ENCODE data around the gene ARFIP2.

Gene ARFIP2

DNA sequence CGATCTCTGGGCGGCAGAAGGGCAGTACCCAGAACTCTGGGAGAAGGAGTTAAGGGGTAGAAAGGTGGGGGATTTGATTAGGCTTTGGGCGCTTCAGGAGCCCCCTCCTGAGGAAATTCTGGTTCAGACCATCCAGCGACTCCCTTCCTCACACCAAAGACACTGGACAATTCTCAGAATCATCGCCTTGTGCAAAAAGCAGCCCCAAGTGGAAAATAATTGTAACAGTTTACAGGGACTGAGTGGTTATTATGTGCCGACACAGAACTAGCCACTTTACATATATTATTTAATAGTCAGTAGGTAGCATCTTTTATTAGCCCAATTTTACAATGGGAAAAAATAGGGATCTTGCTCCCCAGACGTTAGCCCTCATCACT is 6.7 kb downstream of the ARFIP2 start:
- Mint-ChIP-seq H3K27ac (no peak overlapping the region), H3K9me3 (no peaks in the 10 kb centered on the region), H3K36me3 (ENCODE audit: low read depth) (peaks cover 9% of the 10 kb centered on the region), H3K4me3 (peak overlapping the region; percentile 75), H3K4me1 (ENCODE audit: low read depth) (peaks cover 8% of the 10 kb centered on the region), H3K27me3 (ENCODE audit: low read depth) (peaks cover 2% of the 10 kb centered on the region)
- DNase-seq (ENCODE audit: low spot score): no peak

DNA sequence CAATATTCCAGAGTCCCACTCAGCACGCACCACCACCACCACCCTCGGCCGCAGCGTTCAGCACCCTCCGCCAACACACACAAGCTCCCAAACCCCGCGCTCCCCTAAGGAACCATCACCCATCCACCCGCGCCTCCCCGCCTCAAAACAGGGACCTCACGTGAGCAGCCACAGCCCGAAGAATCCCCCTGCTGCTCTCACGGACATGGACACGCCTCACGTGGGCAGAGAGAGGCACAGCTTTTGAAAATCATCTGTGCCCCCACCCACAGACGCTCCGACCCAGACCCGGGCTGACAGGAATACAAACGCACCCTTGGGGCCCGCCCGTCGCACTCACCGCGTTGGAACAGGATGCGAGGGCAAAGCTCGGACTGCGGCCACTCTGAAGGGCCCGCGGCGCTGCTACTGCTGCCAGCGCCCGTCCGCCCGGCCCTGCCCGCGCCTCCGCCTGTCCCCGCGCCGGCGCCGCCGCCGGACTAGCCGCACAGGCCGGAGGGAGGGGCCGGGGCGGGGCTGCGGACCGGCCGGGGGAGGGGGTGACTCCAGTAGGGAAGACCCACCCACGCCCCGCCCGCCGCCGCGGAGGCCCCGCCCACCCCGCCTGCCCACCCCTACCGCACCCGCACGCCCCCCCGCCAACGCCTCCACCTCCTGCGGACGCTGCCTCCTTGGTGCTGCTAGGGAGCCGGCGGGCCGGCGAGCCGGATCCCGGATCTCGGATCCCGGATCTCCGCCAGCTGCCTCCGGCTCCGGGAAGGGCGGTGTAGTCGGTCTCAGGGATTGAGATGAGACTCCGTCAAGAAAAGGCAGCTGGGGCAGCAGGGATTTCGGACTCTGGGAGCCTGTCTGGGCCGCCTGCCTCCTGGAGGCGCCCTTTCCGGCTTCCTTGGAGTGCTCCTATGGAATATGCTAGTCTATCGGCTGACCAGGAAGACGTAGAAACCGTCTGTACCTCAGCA is 7.4 kb downstream of the ARFIP2 start, which contains the start of gene TRIM3:
TSS of gene TRIM3 (minus strand) at position 491 of the 962 bp plus-strand sequence. CDS start 8,246 bp downstream, outside the sequence.
- H3K36me3 Mint-ChIP-seq (ENCODE audit: low read depth): peaks cover 8% of the 10 kb centered on the region
- peaks cover 2% of the 10 kb centered on the region for H3K27me3 Mint-ChIP-seq (ENCODE audit: low read depth)
- no peaks in the 10 kb centered on the region for H3K9me3 Mint-ChIP-seq
- peaks cover 6% of the 10 kb centered on the region for H3K4me1 Mint-ChIP-seq (ENCODE audit: low read depth)
- DNase-seq (ENCODE audit: low spot score): peak; percentile 55
- H3K4me3 Mint-ChIP-seq: peak within 1 kb of the TSS; percentile 85
- peak within 1 kb of the TSS; percentile 51 for H3K27ac Mint-ChIP-seq

DNA sequence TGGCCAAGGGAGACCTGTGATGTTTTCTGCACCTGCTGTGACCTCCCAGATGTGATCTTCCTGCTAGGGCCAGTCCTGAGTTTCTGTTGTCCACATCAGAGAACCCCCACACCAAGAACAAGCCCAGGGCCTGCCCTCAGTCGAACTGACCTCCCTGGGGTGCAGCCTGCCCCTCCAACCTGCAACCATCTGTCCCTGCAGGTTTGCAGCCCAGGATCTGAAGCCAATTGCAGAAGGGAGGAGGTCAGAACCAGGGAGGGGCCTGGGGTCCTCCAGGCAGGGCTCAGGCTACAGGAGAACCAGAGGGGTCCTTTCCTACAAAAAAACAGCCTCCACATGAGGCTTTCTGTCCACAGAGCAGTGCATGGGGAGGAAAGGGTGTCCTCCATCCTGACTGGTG is 8.2 kb downstream of the ARFIP2 start:
- H3K27me3 Mint-ChIP-seq (ENCODE audit: low read depth): peaks cover 2% of the 10 kb centered on the region
- no peak overlapping the region for H3K27ac Mint-ChIP-seq
- peaks cover 6% of the 10 kb centered on the region for H3K4me1 Mint-ChIP-seq (ENCODE audit: low read depth)
- DNase-seq (ENCODE audit: low spot score): no peak
- no peaks in the 10 kb centered on the region for H3K9me3 Mint-ChIP-seq
- peaks cover 6% of the 10 kb centered on the region for H3K36me3 Mint-ChIP-seq (ENCODE audit: low read depth)
- peak overlapping the region; percentile 55 for H3K4me3 Mint-ChIP-seq

DNA sequence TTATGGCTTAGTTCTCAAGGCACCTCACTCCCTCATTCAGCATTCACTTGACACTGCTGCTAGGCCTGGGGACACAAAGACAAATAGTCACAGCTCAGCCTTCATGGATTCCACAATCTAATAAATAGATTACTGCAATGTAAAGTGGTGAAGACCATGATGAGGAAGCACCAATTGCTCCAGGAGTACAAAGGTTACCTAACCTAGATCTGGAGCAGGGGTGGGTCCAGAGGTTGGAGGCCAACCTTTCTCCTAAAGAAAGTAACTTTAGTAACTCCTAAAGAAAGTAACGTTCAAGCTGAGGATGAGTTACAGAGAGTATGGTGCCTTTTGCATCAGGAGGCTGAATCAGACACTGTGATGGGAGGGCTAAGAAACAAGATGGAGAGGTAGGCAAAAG is 11.5 kb downstream of the ARFIP2 start:
- Mint-ChIP-seq H3K27me3 (ENCODE audit: low read depth) (peaks cover 2% of the 10 kb centered on the region), H3K27ac (no peak overlapping the region), H3K4me3 (no peak overlapping the region), H3K36me3 (ENCODE audit: low read depth) (no peaks in the 10 kb centered on the region), H3K4me1 (ENCODE audit: low read depth) (peaks cover 6% of the 10 kb centered on the region), H3K9me3 (no peaks in the 10 kb centered on the region)
- DNase-seq (ENCODE audit: low spot score): no peak

DNA sequence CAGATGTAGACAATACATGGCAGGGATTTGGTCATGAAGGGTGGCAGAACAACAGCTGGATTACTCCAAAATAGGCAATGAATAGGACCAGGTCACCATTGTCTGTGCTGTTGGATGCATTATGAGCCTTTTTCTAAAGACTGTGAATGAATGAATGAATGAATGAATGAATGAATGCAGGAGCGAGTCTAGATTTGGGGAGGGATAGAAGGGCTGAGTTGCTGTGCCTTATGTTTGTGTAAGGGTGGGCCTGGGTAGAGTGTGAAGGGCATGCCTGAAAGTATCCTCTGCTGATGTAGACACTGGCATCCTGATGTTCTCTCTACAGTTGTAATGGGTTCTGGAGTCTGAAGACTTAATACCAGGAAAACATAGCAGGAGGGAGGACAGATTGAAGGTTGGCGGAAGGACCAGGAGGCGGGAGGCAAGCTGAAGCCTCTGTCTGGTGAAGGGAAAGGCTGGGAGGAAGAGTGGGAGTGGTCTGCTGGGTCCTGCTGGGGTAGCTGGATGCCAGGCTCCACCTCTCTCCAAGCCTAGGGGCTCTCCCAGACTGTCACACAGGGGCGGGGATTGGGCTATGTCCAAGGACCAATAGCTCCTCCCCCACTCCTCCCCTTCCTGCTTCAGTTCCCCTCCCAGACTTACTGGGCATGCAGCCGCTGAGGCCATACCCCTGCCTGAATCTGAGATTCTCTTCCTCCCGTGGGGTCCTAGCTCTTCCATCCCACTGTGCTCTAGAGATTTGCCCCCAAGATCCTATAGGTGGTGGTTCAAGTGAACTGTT is 12.2 kb downstream of the ARFIP2 start:
- no peaks in the 10 kb centered on the region for H3K9me3 Mint-ChIP-seq
- H3K27me3 Mint-ChIP-seq (ENCODE audit: low read depth): peaks cover 2% of the 10 kb centered on the region
- H3K27ac Mint-ChIP-seq: no peak overlapping the region
- H3K4me3 Mint-ChIP-seq: no peak overlapping the region
- no peak for DNase-seq (ENCODE audit: low spot score)
- H3K4me1 Mint-ChIP-seq (ENCODE audit: low read depth): peaks cover 3% of the 10 kb centered on the region
- H3K36me3 Mint-ChIP-seq (ENCODE audit: low read depth): no peaks in the 10 kb centered on the region

DNA sequence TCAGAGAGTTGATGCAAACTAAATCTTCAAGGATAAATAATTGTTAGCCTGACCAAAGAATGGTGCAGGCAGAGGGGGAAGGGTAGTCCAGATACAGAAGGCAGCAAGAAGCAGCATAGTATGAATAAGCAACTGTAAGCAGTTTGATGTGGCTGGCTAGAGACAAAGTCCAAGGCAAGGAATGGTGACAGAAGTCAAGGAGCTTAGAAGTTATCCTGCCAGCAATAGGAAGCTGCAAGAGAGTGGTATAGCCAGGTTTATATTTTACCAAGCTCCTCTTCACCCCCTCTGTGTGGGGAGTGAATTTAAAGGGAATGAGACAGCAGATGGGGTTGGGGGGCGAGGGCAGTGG is 22.1 kb downstream of the ARFIP2 start:
- Mint-ChIP-seq H3K9me3 (no peaks in the 10 kb centered on the region), H3K4me3 (no peak overlapping the region), H3K27ac (no peak overlapping the region), H3K27me3 (ENCODE audit: low read depth) (no peaks in the 10 kb centered on the region), H3K36me3 (ENCODE audit: low read depth) (no peaks in the 10 kb centered on the region), H3K4me1 (ENCODE audit: low read depth) (no peaks in the 10 kb centered on the region)
- no peak for DNase-seq (ENCODE audit: low spot score)

DNA sequence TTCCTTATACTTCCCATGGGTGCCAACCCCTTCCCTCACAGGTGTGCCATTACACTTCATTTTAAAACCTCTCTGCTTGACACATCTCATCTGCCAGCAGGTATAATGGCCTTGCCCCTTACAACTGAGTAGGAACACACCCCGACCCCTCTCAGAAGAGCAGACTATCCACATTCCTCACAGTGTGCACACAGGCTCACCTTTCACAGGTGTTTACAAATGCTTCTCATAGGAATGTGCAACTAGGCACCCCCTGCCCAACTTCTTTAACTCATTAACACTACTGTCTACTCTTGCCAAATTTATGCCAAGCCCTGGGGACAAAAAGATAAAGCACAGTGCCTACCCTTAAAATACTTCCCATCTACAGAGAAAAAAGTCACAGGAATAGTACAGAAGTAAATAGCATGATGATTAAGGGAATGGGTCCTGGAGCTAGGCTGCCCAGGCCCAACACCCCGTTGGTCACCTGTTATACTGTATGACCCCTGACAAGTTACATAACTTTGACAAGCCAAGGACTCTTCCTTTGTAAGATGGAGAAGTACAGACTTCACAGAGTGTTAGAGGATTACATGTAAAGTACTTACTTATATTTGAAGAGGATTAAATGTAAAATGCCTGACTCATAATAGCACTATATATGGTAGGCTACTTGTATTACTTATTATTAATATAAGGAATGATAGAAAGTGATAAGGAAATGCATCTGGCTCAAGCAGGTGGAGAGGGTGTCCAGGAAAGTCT is 22.6 kb downstream of the ARFIP2 start:
- H3K27ac Mint-ChIP-seq: no peak overlapping the region
- H3K4me1 Mint-ChIP-seq (ENCODE audit: low read depth): no peaks in the 10 kb centered on the region
- H3K36me3 Mint-ChIP-seq (ENCODE audit: low read depth): no peaks in the 10 kb centered on the region
- DNase-seq (ENCODE audit: low spot score): no peak
- no peaks in the 10 kb centered on the region for H3K27me3 Mint-ChIP-seq (ENCODE audit: low read depth)
- H3K4me3 Mint-ChIP-seq: no peak overlapping the region
- H3K9me3 Mint-ChIP-seq: no peaks in the 10 kb centered on the region

DNA sequence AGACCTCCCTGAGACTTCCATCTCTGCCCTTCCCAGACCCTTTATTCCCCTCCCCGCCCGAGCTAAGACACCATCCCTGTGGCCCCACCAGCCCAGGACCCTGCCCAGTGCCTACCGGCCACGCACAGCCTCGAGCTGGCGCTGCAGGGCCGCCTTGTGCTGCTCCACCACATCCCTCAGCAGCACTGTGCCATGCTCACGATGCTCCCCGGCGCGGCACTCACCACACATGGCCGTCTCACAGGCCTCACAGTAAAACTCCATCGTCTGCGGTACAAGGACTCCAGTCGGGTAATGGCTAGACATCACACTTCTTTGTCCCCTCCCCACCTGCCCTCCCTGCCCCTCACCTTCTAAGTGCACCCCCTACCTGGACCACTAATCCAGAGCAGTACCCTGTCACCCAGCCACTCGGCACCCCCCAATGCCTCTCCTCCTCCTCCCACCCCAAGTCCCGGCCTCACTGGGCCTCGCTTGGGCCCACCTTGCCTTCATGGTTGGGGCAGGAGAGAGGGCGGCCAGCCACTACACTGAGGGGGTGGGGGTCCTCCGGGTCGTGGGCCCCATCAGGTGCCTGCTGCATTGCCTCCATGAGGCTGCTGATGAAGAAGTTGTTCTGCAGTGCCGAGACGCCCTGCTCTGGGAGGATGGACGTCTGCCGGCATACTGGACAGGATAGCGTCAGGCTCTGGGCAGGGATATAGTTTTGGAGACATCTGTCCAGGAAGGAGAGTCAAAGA is 23.4 kb downstream of the ARFIP2 start:
- H3K27me3 Mint-ChIP-seq (ENCODE audit: low read depth): no peaks in the 10 kb centered on the region
- H3K4me1 Mint-ChIP-seq (ENCODE audit: low read depth): no peaks in the 10 kb centered on the region
- H3K9me3 Mint-ChIP-seq: no peaks in the 10 kb centered on the region
- H3K36me3 Mint-ChIP-seq (ENCODE audit: low read depth): no peaks in the 10 kb centered on the region
- H3K4me3 Mint-ChIP-seq: no peak overlapping the region
- no peak overlapping the region for H3K27ac Mint-ChIP-seq
- no peak for DNase-seq (ENCODE audit: low spot score)

DNA sequence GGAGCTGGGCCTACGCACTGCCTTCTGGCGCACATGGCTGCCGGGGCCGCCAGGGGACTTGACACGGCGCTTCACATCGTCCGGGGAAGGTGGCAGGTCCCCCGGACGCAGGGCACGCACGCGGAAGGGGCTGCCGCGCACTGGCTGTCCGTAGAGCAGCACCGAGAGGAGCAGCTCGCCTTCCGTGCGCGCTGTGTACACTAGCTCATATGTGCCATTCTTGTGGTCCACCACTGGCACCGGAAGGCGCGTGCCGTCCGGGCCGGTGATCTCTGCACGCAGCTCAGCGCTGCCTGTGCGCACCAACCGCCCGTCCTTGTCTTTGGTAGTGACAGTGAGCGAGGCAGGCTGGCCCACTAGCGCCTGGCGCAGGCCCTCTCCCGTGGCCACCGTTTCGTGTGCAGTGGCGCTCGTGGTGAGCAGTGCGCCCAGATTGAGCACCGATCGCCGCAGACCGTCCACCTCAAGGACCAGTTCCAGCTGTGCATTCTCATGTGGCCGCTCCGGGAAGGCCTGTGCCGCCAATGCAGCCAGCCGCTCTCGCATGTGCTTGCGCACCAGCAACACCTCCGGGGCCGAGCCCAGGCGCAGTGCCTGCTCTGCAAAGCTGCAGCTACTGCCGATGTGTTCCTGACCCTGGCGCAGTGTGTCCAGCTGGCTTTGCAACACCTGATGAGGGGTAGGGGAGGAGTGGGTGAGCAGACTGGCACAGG is 24.6 kb downstream of the ARFIP2 start:
- H3K9me3 Mint-ChIP-seq: no peaks in the 10 kb centered on the region
- no peaks in the 10 kb centered on the region for H3K36me3 Mint-ChIP-seq (ENCODE audit: low read depth)
- no peak overlapping the region for H3K4me3 Mint-ChIP-seq
- no peaks in the 10 kb centered on the region for H3K4me1 Mint-ChIP-seq (ENCODE audit: low read depth)
- no peak for DNase-seq (ENCODE audit: low spot score)
- no peaks in the 10 kb centered on the region for H3K27me3 Mint-ChIP-seq (ENCODE audit: low read depth)
- H3K27ac Mint-ChIP-seq: no peak overlapping the region

DNA sequence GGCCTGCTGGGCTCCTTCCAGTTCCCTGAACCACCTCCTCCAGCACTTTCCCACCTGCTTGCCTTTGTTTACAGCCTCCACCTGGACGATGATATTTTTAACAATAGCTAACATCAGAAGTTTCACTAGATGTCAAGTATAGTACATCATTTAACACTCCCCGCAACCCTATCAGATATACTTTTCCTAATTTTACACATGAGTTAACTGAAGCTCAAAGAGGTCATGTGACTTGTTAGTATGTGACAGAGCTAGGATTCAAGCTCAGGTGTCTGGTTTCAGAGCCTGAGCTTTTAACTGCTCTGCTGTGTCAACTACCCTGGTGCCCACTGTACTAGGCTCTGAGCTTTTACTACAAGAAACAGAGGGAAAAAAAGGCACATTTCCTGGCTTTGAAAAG is 26.1 kb downstream of the ARFIP2 start:
- no peaks in the 10 kb centered on the region for H3K4me1 Mint-ChIP-seq (ENCODE audit: low read depth)

DNA sequence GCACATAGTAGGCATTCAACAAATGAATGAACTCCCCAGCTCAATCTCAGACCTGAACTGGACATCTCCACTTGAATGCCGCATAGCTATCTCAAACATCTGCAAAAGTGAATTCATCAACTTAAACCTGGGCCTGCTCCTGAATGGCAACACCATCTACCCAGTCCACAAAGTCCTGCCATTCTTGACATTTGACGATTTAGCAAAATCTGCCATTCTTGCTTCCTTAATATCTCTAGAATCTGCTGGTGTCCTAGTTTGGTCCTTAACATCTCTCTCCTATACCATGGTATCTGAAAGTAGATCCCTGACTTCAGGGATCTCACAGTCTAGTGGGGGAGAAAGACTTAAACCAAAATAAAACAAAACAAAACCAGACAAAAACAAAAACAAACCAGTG is 28.0 kb downstream of the ARFIP2 start:
- no peaks in the 10 kb centered on the region for H3K9me3 Mint-ChIP-seq
- no peak for DNase-seq (ENCODE audit: low spot score)
- no peak overlapping the region for H3K4me3 Mint-ChIP-seq
- no peak overlapping the region for H3K27ac Mint-ChIP-seq
- no peaks in the 10 kb centered on the region for H3K27me3 Mint-ChIP-seq (ENCODE audit: low read depth)
- H3K4me1 Mint-ChIP-seq (ENCODE audit: low read depth): no peaks in the 10 kb centered on the region
- no peaks in the 10 kb centered on the region for H3K36me3 Mint-ChIP-seq (ENCODE audit: low read depth)

More for the DNA sequence above, 26.1 kb downstream of the ARFIP2 start:
- H3K27ac Mint-ChIP-seq: no peak overlapping the region
- no peaks in the 10 kb centered on the region for H3K9me3 Mint-ChIP-seq
- DNase-seq (ENCODE audit: low spot score): no peak
- no peak overlapping the region for H3K4me3 Mint-ChIP-seq
- no peaks in the 10 kb centered on the region for H3K36me3 Mint-ChIP-seq (ENCODE audit: low read depth)
- no peaks in the 10 kb centered on the region for H3K27me3 Mint-ChIP-seq (ENCODE audit: low read depth)

DNA sequence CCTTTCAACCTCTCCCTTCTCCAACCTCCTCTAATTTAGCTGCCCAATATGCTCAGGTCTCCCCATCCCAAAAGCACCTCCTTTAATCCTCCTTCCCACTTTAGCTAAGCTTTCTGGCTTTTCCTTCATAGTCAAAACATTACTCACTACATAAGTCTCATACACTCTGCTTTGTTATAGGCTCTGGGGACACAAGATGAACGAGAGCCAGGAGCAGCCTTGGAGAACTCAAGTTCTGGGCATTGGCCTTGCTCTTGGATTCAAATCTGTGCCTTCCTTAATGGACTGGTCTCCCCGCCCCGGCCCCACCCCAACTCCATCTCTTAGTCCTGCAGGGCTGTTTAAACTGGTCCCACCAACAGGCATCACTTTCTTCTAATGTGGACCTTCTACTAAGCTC is 28.9 kb downstream of the ARFIP2 start:
- H3K27ac Mint-ChIP-seq: no peak overlapping the region
- H3K4me3 Mint-ChIP-seq: no peak overlapping the region
- H3K9me3 Mint-ChIP-seq: no peaks in the 10 kb centered on the region
- no peaks in the 10 kb centered on the region for H3K36me3 Mint-ChIP-seq (ENCODE audit: low read depth)
- DNase-seq (ENCODE audit: low spot score): no peak
- no peaks in the 10 kb centered on the region for H3K27me3 Mint-ChIP-seq (ENCODE audit: low read depth)
- no peaks in the 10 kb centered on the region for H3K4me1 Mint-ChIP-seq (ENCODE audit: low read depth)

DNA sequence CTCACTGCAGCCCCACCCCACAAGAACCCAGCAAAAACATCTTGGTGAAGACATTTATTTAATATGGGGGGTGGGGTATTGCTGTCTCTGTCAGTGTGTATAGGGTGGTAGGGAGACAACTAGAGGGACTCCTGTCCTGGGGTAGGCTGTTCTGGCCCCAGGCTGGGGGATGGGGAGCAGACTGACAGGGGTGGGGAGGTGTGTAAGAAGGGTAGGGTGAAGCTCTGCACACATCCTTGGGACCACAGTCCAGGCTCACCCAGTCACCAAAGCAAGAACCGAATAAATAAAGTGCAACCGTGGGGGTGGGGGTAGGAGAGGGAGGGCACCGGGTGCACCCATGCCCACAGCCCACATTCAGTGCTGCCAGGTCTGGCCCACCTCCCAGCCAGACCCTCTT is 32.6 kb downstream of the ARFIP2 start:
- no peak for DNase-seq (ENCODE audit: low spot score)
- H3K27me3 Mint-ChIP-seq (ENCODE audit: low read depth): peaks cover 10% of the 10 kb centered on the region
- no peak overlapping the region for H3K4me3 Mint-ChIP-seq
- H3K4me1 Mint-ChIP-seq (ENCODE audit: low read depth): no peaks in the 10 kb centered on the region
- no peak overlapping the region for H3K27ac Mint-ChIP-seq
- no peaks in the 10 kb centered on the region for H3K36me3 Mint-ChIP-seq (ENCODE audit: low read depth)
- H3K9me3 Mint-ChIP-seq: no peaks in the 10 kb centered on the region
